ENCODE results near the gene SLC25A21.
"Not testable (repeated sequence)": the region's sequence is repeated elsewhere in the genome, so short reads cannot be mapped to it uniquely, and the experiment has no call there.

SLC25A21 gene

DNA sequence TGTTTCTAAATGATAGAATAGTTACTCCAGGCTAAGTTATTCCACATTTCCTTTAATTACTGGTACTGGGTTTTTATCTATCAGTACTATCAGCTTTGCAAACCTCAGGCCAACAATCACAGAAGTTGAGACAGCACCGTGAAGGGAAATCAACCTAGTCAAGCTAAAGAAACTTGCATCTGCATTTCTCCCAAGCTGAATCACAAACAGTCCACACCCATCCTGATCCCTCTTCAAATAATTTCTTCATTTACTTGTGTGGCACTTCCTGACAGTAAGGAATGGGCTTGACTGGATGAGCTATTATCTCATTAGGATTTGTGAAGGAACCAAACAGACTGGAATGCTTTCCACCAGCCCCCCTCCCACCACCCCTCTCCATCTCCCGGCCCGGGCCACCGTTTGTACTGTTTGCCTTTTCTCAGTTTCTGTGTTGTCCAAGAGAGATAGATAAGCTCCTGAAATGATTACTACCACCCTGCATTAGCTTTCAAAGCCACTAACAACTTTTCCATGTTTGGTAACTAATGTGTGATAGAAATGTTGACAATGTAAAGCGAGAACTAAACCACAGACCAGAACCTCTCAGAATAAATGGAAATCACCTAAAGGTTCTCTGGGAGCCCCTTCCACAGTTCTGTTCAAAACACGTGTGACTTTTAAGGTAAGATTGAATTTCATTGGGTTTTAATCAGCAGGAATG is 236.3 kb downstream of the SLC25A21 start:
- FAIRE-seq: no peak

DNA sequence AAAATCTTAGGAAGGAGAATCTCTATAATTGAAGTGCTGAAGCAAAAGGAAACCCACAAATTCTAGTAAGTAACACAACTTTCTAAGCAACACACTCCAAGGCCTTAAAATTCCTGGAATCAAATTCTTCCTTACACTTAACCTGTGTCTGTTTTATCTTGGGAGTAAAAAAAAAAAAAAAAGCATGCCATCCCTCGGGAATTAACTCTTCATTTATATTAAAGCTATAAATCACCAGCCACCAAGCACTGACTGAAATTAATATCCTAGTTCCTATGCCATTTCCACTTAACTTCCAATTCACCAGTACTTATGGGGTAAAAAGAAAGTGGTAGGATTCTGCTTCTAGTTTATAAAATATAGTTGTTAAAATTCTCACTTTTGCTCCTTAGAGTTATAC is 238.1 kb downstream of the SLC25A21 start:
- no peak for FAIRE-seq

DNA sequence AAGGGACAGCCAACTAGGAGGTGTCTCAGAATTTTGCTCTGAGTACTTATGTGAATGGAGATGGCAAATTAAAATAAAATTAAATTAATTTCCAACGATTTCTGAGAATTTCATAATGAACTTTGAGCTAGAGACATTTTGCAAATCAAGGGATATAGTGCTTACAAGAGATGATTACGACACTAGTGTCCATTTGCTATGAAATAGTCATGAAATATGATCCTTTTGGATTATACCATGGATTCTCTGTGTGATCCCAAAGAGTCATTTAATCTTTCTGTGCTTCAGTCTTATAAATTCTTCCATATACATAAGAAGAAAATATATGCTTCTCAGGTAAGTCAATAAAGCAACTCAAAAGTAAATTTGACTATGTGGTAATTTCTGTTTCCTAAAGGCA is 240.6 kb downstream of the SLC25A21 start:
- FAIRE-seq: no peak

- no peak for FAIRE-seq
Measured at GRCh38 chr14:36928432-36928831, 244.0 kb downstream of the SLC25A21 start.

DNA sequence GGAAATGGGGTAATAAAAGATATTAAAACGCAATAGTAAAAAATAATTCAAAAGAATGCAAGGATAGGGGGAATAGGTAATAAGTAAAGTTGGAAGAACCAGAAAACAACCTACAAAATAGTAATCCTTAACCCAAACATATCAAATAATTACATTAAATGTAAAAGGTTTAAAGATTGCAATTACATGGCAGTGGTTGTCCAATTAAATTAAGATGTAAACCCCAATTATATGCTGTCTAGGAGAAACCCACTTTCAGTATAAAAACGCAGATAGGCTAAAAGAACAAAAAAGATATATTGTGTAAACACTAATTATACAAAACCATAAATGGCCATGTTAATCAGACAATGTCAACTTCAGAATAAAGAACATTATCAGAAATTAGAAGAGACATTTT is 247.3 kb downstream of the SLC25A21 start:
- FAIRE-seq: no peak

GRCh38 chr14:36916668-36917067 is 255.7 kb downstream of the SLC25A21 start:
- FAIRE-seq: no peak

- no peak for FAIRE-seq
Measured at GRCh38 chr14:36915081-36915480, 257.3 kb downstream of the SLC25A21 start.

DNA sequence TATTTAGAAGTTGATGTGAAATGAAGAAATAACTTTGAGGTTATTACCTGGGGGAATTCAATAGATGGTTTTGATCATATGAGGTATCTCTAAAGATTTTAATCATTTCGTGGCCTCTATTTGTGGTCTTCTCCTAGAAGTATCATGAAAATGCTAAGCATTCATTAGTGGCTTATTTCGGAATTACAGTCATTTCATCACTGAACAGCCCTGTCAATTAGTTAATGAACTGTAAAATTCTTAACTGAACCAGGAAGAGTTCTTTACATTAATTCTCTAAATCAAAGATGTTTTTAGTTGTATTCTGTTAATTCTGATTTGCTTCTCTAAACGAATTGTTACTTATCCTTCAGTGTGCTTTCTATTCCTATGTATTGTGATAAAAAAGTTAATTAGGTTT is 261.8 kb downstream of the SLC25A21 start:
- FAIRE-seq: no peak

- FAIRE-seq: no peak
Measured at GRCh38 chr14:36905272-36905888, 267.0 kb downstream of the SLC25A21 start.

DNA sequence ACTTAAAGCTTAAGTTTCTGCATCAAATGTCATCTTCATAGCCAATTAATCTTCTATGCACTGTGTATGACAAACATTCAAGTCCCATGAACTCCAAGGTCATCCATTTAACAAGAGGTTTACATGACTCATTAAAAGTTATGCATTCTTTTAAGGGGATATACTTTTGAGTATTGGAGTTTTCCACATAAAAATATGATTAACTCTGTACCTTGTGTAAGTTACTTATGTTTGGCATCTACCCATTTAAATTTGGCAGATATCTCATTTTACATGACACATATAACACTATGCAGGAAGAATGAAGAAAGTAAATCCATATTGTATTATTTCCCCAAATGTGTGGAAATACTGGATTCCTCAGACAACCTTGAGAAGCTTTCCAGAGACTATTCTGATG is 270.5 kb downstream of the SLC25A21 start:
- FAIRE-seq: no peak

DNA sequence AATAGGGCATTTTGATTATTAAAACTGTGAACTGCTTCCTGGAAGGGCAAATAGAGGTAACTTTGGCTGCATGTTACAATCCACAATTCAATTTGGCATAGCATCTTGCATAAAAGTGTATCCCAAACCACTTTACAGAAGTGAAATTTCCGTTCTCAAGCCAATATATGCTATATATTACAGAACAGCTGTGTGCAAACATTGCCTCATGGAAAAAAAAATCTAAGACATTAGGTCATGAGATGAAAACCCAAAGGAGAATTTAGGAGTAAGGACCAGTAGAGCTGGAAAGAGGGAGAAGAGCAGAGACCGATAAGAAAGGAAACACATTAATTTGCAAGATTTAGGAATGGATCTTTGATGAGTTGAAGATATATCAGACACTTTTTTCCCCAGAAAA is 271.6 kb downstream of the SLC25A21 start:
- no peak for FAIRE-seq

GRCh38 chr14:36896300-36896699 is 276.1 kb downstream of the SLC25A21 start:
- FAIRE-seq: not testable (repeated sequence)

- FAIRE-seq: no peak
Measured at GRCh38 chr14:36884049-36884448, 288.4 kb downstream of the SLC25A21 start.

GRCh38 chr14:36880276-36880675 is 292.1 kb downstream of the SLC25A21 start:
- FAIRE-seq: no peak

GRCh38 chr14:36879558-36879957 is 292.8 kb downstream of the SLC25A21 start:
- FAIRE-seq: no peak

- no peak for FAIRE-seq
Measured at GRCh38 chr14:36874396-36875138, 297.8 kb downstream of the SLC25A21 start.

GRCh38 chr14:36870776-36871175 is 301.6 kb downstream of the SLC25A21 start:
- no peak for FAIRE-seq

- no peak for FAIRE-seq
Measured at GRCh38 chr14:36869125-36869524, 303.3 kb downstream of the SLC25A21 start.

GRCh38 chr14:36866867-36867266 is 305.5 kb downstream of the SLC25A21 start:
- no peak for FAIRE-seq

DNA sequence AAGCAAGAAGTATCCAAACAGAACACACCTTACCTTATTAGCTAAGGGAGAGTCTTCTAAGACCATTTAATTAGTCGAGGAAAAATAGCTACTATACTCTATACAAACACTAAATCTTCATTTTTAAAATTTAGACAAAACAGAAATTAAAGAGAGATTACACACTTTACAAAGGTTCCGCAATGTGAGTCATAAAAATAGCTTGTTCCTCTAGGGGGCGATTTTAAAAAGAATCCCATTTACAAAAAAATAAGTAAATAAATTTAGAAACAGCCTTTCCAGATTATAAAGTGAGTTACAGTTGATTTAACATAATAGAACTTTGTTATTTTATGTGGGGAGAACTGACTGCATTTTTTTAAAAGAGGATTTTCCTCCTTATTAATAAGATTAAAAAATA is 309.1 kb downstream of the SLC25A21 start:
- FAIRE-seq: peak; percentile 23

DNA sequence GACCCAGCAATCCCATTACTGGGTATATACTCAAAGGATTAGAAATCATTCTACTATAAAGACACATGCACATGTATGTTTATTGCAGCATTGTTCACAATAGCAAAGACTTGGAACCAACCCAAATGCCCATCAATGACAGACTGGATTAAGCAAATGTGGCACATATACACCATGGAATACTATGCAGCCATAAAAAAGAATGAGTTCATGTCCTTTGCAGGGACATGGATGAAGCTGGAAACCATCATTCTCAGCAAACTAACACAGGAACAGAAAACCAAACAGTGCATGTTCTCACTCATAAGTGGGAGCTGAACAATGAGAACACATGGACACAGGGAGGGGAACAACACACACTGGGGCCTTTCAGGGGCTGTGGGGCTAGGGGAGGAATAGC is 310.2 kb downstream of the SLC25A21 start:
- FAIRE-seq: not testable (repeated sequence)

DNA sequence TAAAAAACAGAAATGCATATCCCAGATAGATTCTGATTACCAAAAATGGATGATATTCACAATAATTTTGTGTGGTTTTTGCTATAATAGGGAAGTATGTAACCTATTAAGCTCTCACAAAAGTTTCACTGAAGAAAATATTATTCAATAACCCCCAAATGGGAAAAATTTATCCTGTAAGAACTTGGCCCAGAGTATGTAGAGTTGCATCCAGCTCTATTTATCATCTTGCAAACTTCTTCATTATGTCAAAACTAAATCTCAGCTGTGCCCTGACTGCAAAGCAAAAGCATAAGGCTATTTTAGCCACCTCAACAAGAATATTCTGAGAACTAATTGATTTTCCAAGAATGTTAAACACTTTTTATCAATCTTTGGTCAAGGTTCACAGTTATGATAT is 311.6 kb downstream of the SLC25A21 start:
- no peak for FAIRE-seq

GRCh38 chr14:36859119-36859518 is 313.3 kb downstream of the SLC25A21 start:
- FAIRE-seq: no peak

DNA sequence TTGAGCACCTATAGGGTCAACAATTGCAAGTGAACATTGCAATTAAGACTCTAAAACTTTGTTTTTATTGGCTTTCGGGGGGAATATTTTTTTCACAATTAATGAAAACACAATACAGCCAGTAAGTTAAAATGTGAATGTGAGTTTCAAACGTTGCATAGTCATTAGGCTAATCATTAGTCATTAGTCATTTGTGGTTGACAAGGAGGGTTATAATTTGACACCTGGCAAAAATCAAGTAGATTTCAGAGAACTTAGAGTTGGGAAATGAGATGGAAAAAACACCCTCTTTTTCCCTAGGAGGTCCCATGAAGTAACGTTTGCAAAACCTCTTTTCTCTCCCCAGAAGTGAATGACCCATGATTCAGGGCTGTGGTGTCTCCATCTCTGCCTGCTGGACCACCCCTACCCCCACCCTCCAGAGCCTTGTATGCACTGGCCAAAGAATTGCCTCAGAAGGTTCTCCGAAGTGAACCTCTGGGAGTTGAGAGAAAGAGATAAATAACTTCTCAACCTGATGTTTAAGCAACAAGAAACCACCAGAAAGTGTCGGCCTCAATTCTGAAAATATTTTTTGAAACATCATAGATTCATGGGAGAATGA is 314.5 kb downstream of the SLC25A21 start:
- FAIRE-seq: no peak
